ENCODE results near the gene KRTAP5-9.
"Not testable (repeated sequence)": the region's sequence is repeated elsewhere in the genome, so short reads cannot be mapped to it uniquely, and the experiment has no call there.

KRTAP5-9 gene

DNA sequence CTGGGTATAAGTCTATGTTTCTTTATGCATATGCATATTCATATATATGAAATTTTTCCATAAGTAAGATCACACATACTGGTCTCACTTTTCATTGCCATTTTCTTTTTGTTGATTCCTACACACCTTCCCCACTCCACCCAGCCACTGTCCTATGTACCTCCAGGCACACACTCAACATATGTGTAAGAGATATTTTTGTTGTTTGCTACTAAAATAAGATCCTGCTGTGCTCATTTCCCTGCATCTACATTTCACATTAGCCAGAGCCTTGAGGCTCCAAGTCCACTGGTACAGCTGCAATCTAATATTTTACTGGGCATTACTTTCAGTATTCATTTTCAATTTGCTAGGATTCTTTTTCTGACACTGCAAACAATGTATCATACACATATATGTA lies 9.0 kb downstream of the KRTAP5-9 start:
- DNase-seq (ENCODE audit: low read depth in 2 of 2, low spot score in 1 of 2): no peak

DNA sequence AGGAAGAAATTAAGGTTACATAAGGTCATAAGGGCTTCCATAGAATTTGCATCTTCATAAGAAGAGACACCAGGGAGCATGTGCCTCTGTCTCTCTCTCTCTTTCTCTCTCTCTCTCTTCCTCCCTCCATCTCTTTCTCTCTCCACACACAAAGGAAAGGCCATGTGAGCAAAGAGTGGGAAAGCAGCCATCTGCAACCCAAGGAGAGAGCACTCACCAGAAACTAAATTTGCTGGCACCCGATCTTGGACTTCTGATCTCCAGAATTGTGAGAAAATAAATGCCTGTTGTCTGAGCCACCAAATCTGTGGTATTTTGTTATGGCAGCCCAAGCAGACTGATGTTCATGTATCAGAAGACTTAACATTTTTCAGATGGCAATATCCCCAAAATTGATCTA lies 10.8 kb downstream of the KRTAP5-9 start:
- no peak for DNase-seq (ENCODE audit: low read depth in 2 of 2, low spot score in 1 of 2)

DNA sequence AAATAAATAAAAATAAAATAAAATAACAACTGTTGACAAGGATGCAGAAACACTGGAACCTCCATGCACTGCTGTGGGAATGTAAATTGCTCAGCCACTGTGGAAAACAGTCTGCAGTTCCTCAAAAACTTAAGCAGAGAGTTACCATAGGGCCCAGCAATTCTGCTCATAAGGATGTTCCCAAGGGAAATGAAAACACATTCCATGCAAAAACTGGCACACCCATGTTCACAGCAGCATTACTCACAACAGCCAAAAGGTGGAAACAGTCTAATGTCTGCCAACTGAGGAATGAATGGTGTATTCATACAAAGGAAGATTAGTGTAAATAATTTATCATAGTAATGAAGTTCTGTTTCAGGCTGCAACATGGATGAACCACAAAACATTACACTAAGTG lies 13.9 kb downstream of the KRTAP5-9 start:
- DNase-seq (ENCODE audit: low read depth in 2 of 2, low spot score in 1 of 2): no peak

DNA sequence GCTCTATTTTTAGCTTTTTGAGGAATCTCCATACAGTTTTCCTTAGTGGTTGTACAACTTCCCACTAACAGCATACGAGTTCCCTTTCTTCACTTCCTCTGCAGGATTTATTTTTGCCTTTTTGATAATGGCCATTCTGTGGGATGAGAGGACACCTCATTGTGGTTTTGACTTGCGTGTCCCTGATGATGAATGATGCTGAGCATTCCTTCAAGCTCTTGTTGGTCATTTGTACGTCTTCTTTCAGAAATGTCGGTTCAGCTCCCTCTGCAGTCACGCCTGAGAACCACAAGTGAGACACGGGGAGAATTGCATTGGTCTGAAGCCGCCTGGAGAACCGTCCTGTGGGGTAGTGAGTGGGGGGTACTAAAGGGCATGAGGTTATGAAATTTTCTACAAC lies 15.2 kb downstream of the KRTAP5-9 start:
- DNase-seq (ENCODE audit: low read depth in 2 of 2, low spot score in 1 of 2): no peak

DNA sequence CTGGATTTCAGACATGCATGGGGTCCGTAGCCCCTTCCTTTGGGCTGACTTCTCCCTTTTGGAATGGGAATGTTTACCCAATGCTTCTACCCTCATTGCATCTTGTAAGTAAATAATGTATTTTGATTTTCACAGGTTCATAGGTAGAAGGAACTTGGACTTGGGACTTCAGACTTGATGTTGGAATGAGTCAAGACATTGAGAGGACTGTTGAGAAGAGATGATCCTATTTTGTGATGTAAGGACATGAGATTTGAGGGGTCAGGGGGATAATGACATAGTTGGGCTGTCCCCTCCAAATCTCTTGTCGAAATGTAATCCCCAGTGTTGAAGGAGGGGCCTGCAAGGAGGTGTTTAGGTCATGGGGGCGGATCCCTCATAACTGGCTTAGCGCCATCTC lies 16.2 kb downstream of the KRTAP5-9 start:
- no peak for DNase-seq (ENCODE audit: low read depth in 2 of 2, low spot score in 1 of 2)

DNA sequence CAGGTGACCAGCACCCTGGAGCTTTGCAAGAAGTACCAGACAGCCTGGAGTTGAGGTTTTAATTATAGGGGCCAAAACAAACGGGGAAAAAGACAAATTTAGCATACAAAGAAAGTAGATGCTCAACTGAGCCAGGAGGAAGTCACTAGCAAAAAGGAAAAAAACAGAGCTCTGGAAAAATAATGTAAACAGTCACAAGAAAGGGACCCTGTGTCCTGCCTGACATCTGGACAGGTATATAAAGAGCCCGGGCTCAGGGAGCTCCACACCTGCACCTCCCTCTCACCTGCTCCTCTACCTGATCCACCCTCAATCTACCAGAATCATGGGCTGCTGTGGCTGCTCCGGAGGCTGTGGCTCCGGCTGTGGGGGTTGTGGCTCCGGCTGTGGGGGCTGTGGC lies 17.0 kb downstream of the KRTAP5-9 start, which contains the start of gene KRTAP5-10:
Gene KRTAP5-10 (plus strand): TSS at position 301 of the 400 bp plus-strand sequence. CDS start 25 bp downstream, at position 326.
- no peak for DNase-seq (ENCODE audit: low read depth in 2 of 2, low spot score in 1 of 2)

DNA sequence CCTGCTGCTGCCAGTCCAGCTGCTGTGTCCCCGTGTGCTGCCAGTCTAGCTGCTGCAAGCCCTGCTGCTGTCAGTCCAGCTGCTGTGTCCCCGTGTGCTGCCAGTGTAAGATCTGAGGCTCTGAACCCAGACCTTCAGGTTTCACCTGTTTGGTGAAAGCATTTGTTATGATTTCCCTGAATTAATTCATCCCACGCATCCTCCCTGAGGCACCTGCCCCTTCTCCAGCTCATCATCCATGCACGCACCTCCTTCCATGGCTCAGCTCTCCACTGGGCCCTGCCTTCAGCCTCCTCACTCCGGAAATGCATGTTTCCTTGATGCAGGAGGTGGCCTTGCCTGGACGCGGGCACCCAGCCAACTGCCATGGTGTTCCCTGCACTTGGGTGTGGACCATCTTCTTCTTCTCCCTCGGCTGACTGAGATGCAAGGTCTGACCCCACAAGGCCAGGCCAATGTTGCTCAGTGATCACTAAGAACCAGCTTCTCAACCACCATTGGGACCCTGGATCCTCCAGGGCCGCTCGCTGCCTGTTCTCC lies 17.9 kb downstream of the KRTAP5-9 start:
- DNase-seq (ENCODE audit: low read depth in 2 of 2, low spot score in 1 of 2): no peak

DNA sequence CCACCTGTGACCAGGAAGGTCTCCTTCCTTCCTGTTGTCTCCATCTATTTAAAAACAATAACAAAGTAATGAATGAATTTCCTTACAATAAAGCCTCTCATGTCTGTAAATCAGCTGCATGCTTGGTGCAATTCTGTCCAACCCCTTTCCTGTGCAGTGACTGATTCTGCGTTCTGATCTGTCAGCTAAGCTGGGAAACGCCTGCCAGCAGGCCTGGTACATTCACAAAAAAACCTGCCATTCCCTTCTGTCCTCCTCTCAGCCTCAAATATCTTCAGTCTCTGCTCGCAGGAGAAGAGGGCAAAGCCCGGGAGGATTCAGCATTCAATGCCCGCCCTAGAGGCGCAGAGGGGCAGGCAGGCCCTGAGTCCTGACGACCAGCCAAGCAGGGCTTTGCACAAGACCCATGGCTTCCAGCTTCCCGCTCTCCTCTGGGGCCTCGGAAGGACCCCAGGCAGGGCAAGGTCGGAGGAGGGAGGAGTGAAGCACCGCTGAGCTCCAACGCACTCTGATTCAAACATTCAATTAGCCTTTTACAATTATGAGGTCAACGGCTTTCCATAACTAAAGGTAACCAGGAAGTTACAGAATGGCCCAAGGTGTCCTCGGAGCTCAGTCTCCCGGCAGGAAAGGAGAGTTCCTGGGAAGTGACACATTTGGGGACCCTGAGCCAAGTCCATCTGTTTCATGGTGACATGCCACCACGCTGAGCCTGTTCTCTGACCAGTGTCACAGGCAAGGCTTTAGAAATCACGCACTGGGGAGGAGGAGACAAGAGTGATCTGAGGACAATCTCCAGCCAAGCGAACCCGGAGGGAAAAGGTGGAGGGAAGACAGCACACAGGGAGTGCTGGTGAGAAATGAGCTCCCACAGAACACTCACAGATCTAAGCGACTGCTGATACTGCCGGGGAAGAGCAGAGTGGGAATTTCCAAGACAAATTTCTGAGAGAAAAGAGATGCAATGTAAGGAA lies 18.7 kb downstream of the KRTAP5-9 start:
- not testable (repeated sequence) for DNase-seq (ENCODE audit: low read depth in 2 of 2, low spot score in 1 of 2)

DNA sequence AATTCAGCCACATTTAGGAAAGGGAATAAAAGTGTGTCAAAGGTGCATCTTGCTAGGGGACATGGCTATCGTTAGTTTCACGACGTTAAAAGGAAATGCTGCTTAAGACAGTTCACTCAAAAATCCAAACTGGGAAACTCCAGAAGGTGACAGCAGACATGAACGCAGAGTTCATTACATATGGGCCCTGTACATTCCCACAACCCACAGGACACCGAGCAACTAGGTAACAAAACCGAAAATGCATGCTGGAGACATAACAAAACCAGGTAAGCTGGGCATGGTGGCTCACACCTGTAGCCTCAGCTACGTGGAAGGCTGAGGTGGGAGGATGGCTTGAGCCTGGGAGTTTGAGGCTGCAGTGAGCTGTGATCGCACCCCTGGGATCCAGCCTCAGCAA lies 19.4 kb downstream of the KRTAP5-9 start:
- not testable (repeated sequence) for DNase-seq (ENCODE audit: low read depth in 2 of 2, low spot score in 1 of 2)

DNA sequence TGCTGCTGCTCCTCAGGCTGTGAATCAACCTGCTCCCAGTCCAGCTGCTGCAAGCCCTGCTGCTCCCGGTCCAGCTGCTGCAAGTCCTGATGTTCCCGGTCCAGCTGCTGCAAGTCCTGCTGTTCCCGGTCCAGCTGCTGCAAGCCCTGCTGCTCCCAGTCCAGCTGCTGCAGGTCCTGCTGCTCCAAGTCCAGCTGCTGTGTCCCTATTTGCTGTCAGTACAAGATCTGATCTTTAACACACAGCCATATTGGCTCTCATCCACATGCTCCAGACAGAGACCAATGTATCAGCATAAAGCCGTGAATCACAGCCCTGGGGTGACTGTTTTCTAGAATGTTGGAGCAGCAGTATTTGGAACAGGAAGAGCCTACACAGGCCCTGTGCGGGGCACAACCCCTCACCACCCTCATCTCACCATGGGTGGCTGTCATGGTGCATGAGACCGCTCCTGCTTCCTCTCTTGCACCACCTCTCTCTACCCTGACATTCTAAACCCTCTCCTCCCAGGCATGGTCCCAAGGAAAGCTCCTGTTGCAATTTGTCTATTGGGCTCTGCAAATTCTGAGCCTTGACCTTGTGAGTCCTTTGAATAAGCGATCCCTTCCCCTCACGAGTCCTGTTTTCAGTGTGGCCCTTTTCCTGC lies 20.6 kb downstream of the KRTAP5-9 start:
- no peak for DNase-seq (ENCODE audit: low read depth in 2 of 2, low spot score in 1 of 2)

DNA sequence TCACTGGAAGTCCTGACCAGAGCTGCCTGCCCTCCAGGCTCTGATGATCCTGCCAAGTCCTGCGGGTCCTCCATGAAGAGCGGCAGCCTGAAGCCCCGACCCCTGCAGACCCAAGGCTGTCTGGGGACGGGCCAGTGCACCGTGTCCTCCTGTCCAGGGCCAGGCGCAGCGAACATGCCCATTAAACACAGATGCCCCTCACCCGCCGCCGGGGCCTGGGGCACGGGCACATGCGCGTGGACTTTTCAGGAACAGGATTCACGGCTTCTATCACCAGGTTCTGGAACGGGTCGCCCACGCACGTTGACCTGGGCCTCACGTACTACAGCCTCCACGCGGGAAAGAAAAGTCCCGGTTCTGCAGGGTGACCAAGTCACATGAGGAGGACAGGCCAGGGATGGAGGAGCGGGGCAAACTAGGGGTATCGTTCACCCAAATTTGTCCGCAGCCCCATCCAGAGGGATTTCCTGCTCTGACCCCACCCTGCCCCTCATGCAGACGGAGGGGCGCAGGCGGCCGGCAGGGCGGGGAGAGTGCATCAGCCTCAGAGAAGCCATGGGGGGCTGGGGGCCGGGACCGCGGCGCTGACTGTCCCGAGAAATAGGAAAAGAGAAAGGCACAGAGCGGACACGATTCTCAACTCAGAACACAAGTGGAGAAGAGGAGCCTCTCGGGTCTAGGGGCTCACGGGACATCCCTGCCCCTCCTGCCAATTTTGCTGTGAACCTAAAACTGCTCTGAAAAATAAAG lies 23.1 kb downstream of the KRTAP5-9 start:
- not testable (repeated sequence) for DNase-seq (ENCODE audit: low read depth in 2 of 2, low spot score in 1 of 2)

DNA sequence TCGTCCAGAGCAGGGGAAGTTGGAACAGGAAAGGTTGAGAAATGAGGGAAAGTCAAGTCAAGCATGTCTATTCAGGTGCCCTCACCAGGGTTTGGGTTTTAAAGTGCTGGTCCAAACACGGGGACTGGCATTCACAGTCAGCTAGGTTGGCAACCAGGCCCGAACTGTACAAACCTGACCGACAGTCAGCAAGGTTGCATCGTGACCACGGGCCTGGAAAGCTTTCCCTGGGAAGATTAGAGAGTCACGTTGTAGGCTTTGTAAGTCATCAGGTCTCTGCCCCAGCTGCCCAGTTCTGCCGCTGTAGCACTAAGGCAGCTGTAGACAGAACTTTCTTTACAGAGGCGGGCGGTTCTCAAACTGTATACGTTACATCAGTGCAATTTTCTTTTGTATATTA lies 24.6 kb downstream of the KRTAP5-9 start:
- no peak for DNase-seq (ENCODE audit: low read depth in 2 of 2, low spot score in 1 of 2)

DNA sequence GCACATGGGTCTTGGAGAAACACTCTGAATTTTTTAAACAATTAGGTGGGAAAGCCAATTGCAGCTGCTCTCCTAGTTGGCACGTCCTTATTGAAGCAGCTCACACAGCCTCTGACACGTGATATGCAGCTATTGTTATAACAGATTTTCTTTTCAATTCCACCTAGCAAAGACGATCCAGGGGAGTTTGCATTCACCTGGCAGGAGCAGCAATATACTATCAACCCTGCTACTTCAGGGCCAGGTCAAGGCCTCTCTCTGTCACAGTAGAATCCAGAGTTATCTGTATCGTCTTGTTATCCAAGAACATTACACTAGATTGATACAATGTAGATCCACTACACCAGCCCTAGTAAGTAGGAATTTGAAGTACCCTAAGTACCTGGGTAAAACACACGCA lies 26.2 kb downstream of the KRTAP5-9 start:
- DNase-seq (ENCODE audit: low read depth in 2 of 2, low spot score in 1 of 2): no peak

DNA sequence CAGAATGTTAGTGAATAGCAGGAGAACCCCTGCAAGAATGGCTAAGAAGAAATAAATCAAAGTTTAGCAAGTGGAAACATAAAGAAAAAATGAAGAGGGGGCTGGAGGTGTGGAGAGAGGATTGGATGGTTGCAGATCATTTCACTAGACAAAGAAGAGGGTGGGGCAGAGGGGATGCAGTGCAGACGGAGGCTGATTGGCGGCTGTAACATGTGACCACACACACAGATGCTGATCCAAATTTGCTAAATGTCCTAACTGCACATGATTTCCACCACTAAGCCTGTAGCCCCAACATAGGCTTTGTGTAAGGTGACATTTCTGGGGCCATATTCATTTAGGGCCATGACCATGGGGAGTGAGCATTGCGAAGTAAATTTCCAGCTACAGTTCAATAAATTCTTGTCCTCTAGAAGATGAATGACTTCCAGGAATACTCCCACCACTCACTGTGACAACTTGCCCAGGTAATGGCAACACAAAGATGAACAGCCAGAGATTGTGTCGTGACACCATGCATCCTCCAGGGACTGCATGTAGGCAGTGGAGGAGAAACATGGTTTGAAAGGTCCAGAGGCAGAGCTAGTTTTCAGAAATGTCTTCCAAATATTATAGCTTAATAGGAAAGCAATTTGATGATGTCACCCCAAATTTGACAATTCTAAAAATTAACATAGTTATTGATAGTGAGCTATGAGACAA lies 27.7 kb downstream of the KRTAP5-9 start:
- DNase-seq (ENCODE audit: low read depth in 2 of 2, low spot score in 1 of 2): no peak

DNA sequence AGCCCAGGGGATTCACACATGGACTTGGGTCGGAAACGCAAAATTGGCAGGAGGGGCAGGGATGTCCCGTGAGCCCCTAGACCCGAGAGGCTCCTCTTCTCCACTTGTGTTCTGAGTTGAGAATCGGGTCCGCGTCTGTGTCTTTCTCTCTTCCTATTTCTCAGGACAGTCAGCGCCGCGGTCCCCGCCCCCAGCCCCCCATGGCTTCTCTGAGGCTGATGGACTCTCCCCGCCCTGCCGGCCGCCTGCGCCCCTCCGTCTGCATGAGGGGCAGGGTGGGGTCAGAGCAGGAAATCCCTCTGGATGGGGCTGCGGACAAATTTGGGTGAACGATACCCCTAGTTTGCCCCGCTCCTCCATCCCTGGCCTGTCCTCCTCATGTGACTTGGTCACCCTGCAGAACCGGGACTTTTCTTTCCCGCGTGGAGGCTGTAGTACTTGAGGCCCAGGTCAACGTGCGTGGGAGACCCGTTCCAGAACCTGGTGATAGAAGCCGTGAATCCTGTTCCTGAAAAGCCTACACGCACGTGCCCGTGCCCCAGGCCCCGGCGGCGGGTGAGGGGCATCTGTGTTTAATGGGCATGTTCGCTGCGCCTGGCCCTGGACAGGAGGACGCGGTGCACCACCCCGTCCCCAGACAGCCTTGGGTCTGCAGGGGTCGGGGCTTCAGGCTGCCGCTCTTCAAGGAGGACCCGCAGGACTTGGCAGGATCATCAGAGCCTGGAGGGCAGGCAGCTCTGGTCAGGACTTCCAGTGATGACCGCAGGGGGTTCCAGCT lies 28.7 kb downstream of the KRTAP5-9 start:
- not testable (repeated sequence) for DNase-seq (ENCODE audit: low read depth in 2 of 2, low spot score in 1 of 2)

DNA sequence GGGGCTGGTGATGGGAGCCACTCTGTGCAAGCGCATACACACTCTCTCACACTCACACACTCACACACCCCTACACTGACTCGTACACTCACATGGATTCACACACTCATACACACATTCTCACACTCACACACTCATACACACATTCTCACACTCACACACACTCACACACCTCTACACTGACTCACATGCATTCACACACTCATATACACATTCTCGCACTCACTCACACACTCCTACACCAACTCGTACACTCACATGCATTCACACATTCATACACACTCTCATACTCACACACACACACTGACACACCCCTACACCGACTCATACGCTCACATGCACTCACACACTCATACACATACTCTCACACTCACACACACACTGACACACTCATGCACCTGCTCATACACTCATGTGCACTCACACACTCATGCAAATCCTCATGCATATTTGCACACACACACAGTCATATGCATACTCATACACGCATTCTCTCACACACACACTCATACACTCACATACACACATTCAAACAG lies 29.3 kb downstream of the KRTAP5-9 start:
- DNase-seq (ENCODE audit: low read depth in 2 of 2, low spot score in 1 of 2): no peak

DNA sequence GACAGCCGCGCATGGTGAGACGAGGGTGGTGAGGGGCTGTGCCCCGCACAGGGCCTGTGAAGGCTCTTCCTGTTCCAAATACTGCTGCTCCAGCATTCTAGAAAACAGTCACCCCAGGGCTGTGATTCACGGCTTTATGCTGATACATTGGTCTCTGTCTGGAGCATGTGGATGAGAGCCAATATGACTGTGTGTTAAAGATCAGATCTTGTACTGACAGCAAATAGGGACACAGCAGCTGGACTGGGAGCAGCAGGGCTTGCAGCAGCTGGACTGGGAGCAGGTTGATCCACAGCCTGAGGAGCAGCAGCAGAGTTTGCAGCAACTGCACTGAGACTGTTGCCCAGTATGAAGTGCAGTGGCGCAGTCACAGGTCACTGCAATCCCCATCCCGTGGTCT lies 31.3 kb downstream of the KRTAP5-9 start:
- DNase-seq (ENCODE audit: low read depth in 2 of 2, low spot score in 1 of 2): not testable (repeated sequence)

DNA sequence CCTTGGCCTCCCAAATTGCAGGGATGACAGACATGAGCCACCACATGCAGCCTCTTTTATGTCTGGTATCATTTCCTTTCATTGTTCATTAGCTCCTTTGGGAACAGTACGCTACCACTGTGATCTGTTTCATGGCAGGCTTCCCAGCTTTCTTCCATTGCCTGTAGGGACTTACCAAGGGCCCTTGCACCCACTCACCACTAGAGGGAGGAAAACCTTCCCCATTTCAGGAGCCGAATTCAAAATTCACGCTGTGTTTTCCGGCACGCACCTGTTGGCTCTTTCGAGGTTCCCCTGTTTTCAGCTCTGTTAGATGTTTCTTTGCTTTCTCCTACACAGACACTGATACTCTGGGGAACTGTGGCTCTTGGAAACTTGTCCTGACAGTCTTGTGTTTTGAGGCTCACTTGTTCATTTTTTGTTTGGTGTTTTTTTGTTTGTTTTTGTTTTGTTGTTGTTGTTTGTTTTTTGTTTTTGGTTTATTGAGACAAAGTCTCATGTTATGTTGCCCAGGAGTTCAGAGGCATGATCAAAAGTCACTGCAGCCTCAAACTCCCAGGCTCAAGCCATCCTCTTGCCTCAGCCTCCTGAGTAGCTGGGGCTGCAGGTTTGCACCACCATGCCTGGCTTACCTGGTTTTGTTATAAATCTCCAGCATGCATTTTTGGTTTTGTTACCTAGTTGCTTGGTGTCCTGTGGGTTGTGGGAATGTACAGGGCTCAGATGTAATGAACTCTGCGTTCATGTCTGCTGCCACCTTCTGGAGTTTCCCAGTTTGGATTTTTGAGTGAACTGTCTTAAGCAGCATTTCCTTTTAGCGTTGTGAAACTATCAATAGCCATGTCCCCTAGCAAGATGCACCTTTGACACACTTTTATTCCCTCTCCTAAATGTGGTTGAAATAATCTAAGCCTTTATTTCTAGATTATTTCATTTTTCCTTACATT lies 32.1 kb downstream of the KRTAP5-9 start:
- DNase-seq (ENCODE audit: low read depth in 2 of 2, low spot score in 1 of 2): no peak

DNA sequence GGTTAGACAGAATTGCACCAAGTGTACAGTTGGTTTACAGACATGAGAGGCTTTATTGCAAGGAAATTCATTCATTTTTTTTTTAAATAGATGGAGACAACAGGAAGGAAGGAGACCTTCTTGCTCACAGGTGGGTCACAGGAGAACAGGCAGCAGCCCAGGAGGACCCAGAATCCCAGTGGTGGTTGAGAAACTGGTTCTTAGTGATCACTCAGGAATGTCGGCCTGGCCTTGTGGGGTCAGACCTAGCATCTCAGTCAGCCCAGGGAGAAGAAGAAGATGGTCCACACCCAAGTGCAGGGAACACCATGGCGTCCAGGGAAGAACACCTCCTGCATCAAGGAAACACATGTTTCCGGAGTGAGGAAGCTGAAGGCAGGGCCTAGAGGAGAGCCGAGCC lies 33.6 kb downstream of the KRTAP5-9 start:
- no peak for DNase-seq (ENCODE audit: low read depth in 2 of 2, low spot score in 1 of 2)
